ENCODE data around the gene ATPAF2.

Gene ATPAF2

DNA sequence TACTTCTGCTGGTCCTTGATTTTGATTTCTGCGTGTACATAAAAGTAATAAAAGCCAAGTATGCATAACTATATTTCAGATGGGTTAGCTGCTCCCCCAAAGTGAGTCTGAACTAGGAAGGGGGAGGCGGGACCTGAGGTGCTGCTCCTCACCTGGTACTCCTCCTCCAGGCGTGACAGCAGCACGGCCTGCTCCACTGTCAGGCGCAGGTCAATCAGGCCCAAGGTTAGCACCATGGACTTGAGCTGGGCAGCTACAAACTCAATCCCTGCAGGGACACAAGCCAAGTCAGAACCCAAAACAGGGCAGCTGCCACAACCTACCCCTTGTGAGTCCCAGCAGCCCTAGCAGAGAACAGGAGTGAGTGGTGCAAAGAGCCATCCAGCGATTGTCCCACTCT, 18.0 kb downstream of the ATPAF2 start:
- peaks cover 13% of the 10 kb centered on the region for H3K36me3 ChIP-seq (ENCODE audit: control insufficient read depth, low read length)
- H3K4me2 ChIP-seq (ENCODE audit: low read length): no peak overlapping the region
- H3K9me3 ChIP-seq (ENCODE audit: control insufficient read depth, insufficient read depth, low read length): no peaks in the 10 kb centered on the region
- H3F3A ChIP-seq (ENCODE audit: control insufficient read depth, insufficient read depth): no peaks in the 10 kb centered on the region
- H3K79me2 ChIP-seq (ENCODE audit: control insufficient read depth, low read length): no peaks in the 10 kb centered on the region
- H3K4me3 ChIP-seq (ENCODE audit: low read length): no peak overlapping the region
- TF ChIP-seq, protein P1, sequence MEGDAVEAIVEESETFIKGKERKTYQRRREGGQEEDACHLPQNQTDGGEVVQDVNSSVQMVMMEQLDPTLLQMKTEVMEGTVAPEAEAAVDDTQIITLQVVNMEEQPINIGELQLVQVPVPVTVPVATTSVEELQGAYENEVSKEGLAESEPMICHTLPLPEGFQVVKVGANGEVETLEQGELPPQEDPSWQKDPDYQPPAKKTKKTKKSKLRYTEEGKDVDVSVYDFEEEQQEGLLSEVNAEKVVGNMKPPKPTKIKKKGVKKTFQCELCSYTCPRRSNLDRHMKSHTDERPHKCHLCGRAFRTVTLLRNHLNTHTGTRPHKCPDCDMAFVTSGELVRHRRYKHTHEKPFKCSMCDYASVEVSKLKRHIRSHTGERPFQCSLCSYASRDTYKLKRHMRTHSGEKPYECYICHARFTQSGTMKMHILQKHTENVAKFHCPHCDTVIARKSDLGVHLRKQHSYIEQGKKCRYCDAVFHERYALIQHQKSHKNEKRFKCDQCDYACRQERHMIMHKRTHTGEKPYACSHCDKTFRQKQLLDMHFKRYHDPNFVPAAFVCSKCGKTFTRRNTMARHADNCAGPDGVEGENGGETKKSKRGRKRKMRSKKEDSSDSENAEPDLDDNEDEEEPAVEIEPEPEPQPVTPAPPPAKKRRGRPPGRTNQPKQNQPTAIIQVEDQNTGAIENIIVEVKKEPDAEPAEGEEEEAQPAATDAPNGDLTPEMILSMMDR (IDR thresholded peaks at IDR 0.05; ENCODE audit: low read depth, low read length, poor library complexity, severe bottlenecking): no peak
- TF ChIP-seq EZH2phosphoT487 (IDR thresholded peaks at IDR 0.05; ENCODE audit: borderline replicate concordance, low read length): no peak
- no peaks in the 10 kb centered on the region for H4K20me1 ChIP-seq (ENCODE audit: control insufficient read depth, insufficient read depth, low read depth, low read length)
- no peak overlapping the region for H3K27ac ChIP-seq (ENCODE audit: low read depth, low read length)
- no peaks in the 10 kb centered on the region for H3K27me3 ChIP-seq (ENCODE audit: control insufficient read depth, low read length)
- no peaks in the 10 kb centered on the region for H3K9me2 ChIP-seq (replicated peaks; ENCODE audit: control insufficient read depth, low read length)
- H3K4me1 ChIP-seq (ENCODE audit: control insufficient read depth, low read length): no peaks in the 10 kb centered on the region

GRCh38 chr17:18019838-18020154, 19.2 kb downstream of the ATPAF2 start:
- no peaks in the 10 kb centered on the region for H4K20me1 ChIP-seq (ENCODE audit: control insufficient read depth, insufficient read depth, low read depth, low read length)
- no peaks in the 10 kb centered on the region for H3K79me2 ChIP-seq (ENCODE audit: control insufficient read depth, low read length)
- H3K36me3 ChIP-seq (ENCODE audit: control insufficient read depth, low read length): peaks cover 13% of the 10 kb centered on the region
- H3F3A ChIP-seq (ENCODE audit: control insufficient read depth, insufficient read depth): no peaks in the 10 kb centered on the region
- no peak overlapping the region for H3K4me3 ChIP-seq (ENCODE audit: low read length)
- no peaks in the 10 kb centered on the region for H3K4me1 ChIP-seq (ENCODE audit: control insufficient read depth, low read length)
- TF ChIP-seq, protein P1 (IDR thresholded peaks at IDR 0.05; ENCODE audit: low read depth, low read length, poor library complexity, severe bottlenecking): no peak
- no peak for TF ChIP-seq EZH2phosphoT487 (IDR thresholded peaks at IDR 0.05; ENCODE audit: borderline replicate concordance, low read length)
- no peaks in the 10 kb centered on the region for H3K9me3 ChIP-seq (ENCODE audit: control insufficient read depth, insufficient read depth, low read length)
- no peaks in the 10 kb centered on the region for H3K27me3 ChIP-seq (ENCODE audit: control insufficient read depth, low read length)
- no peaks in the 10 kb centered on the region for H3K9me2 ChIP-seq (replicated peaks; ENCODE audit: control insufficient read depth, low read length)
- H3K27ac ChIP-seq (ENCODE audit: low read depth, low read length): no peak overlapping the region
- H3K4me2 ChIP-seq (ENCODE audit: low read length): no peak overlapping the region

GRCh38 chr17:18018411-18018921, 20.5 kb downstream of the ATPAF2 start:
- H3K4me3 ChIP-seq (ENCODE audit: low read length): no peak overlapping the region
- no peaks in the 10 kb centered on the region for H3F3A ChIP-seq (ENCODE audit: control insufficient read depth, insufficient read depth)
- TF ChIP-seq EZH2phosphoT487 (IDR thresholded peaks at IDR 0.05; ENCODE audit: borderline replicate concordance, low read length): no peak
- TF ChIP-seq, protein P1 (IDR thresholded peaks at IDR 0.05; ENCODE audit: low read depth, low read length, poor library complexity, severe bottlenecking): no peak
- H3K9me3 ChIP-seq (ENCODE audit: control insufficient read depth, insufficient read depth, low read length): no peaks in the 10 kb centered on the region
- H3K36me3 ChIP-seq (ENCODE audit: control insufficient read depth, low read length): peaks cover 13% of the 10 kb centered on the region
- H3K4me2 ChIP-seq (ENCODE audit: low read length): no peak overlapping the region
- no peaks in the 10 kb centered on the region for H3K9me2 ChIP-seq (replicated peaks; ENCODE audit: control insufficient read depth, low read length)
- H4K20me1 ChIP-seq (ENCODE audit: control insufficient read depth, insufficient read depth, low read depth, low read length): no peaks in the 10 kb centered on the region
- no peaks in the 10 kb centered on the region for H3K27me3 ChIP-seq (ENCODE audit: control insufficient read depth, low read length)
- no peaks in the 10 kb centered on the region for H3K4me1 ChIP-seq (ENCODE audit: control insufficient read depth, low read length)
- no peaks in the 10 kb centered on the region for H3K79me2 ChIP-seq (ENCODE audit: control insufficient read depth, low read length)
- H3K27ac ChIP-seq (ENCODE audit: low read depth, low read length): no peak overlapping the region
